Activated CD4-positive, alpha-beta T cell treated with anti-CD3 and anti-CD28 coated beads, Interleukin-2, amount 50 U/mL, for 4 hours (primary cell): ENCODE results near the gene KCNE5.
"Not testable (repeated sequence)": the region's sequence is repeated elsewhere in the genome, so short reads cannot be mapped to it uniquely, and the experiment has no call there.

Experiments used
- DNase-seq, 2 experiments: peaks; one replicate each; pipeline ENCODE4 v3.0.0-alpha.2; 2020

KCNE5 gene

DNA sequence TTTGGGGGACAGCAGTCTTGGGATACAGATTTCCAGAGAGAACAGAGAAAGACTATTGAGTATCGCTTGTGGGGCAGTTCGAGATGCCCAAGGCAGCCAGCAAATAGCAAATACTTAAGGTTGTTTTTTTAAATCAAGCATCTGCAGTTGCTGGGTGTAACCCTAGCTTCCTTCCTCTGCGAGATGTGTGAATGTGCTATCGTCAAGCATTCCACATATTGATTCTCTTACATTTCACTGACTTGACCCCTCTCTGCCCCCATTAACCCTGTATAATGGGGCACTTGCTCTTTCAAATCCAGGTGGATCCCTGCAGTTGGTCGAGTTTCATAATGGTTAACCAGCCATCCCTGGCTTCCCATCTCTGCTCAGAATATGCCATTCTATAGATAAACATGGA lies 23.5 kb downstream of the KCNE5 start:
- no peak for DNase-seq

DNA sequence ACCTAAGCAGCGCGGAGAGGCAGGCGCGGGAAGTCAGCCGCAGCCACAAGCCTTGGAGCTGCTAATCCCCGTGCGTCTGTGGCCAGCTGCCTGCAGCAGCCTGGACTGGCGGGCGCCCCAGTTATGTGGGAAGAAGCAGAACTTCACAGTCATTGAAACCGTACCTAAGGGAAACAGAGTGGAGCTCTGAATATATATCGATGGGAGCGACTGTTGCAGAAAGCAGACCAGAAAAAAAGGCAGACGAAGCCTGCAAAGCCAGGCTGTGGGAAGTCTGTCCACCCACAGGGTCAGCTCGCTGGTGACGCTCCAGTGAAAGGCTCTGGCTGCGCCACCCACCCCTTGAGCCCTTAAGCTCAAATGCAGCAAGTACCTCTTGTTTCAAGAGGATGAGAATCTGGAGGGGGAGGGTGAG lies 24.7 kb downstream of the KCNE5 start:
- no peak for DNase-seq

DNA sequence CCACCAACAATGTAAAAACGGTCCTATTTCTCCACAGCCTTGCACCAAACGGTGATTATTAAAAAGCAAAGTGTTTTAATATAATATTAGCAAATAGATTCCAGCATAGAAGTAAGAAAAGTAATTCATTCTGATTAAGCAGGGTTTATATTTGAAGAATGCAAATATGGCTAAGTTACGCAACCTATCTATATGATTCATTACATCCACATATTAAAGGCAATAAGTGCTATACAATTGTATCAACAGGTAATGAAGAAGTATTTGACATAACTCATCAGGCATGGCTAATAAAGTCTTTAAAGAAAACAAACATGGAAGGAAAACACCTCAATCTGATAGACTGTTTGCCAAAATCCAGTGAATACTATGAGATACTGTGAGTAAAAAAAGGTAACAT lies 29.0 kb downstream of the KCNE5 start:
- no peak for DNase-seq

DNA sequence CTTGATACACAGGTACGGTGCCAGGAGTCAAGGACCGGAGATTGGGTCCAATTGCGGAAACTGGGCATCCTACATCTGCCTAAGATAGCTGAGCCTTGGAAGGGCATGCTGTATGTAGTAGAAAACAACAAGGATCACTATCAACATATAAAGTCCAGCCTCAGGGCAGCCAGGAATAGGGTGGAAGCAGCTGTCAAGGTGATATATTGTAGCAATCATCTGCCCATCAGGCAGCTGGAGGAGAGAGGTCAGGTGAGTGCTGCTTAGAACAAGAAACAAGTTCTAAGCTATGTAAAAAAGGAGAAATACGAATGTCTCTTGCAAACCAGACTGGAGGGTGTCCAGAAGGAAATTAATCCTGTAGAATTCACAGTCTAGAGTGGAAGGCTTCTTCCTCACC lies 34.8 kb downstream of the KCNE5 start:
- no peak for DNase-seq

DNA sequence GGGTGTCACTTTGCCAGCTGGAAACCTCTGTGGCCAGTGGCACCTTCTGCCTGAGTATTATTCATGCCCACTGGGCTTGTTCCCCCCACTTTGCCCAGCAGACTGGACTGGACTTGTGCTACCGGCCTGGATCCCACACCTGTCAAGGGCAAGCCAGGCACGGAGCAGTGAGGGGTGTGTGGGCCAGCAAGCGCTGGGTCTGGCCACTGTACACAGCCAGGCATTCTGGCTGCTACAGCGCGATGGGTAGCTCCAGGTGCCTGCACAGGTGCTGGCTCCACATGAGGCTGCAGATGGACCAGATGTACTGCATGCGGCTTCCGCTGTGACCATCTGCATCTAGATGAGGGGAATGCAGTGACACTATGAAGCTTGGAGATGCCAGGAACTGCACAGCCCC lies 39.5 kb downstream of the KCNE5 start:
- no peak for DNase-seq

DNA sequence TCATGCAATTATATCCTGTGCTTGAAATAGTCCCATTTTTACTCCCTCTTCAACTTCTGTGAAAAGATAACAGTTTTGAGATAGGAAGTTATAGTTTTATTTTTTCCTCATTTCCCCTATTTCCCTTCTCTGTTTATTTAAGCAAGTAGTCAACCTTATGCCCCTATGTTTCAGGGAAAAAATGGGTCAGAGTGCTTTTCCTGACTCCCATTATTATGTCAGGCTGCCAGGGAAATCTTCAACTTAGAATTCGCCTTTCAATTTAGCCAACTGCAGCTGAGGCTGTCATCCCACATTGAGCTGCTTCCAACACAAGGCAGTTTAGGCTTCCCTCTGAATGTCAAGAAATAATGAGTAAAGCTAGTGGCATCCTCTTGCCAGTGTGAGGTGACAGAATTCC lies 46.1 kb downstream of the KCNE5 start:
- no peak for DNase-seq

DNA sequence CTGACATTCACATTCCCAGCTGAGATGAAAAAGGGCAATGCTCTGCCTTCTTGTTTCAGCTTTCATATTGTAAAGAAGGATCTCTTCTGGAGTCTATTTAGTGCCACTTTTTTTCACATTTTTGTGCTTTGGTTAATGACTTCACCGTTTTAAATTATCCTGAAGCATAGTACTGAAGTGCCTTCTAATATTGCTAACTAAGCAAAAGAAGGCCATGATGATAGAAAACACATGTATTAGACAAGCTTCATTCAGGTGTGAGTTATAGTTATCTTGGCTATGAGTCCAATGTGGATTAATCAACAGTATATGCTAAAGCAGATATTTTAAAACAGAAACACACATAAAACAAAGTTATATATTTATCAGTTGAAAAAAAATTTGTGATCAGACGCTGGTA lies 47.9 kb downstream of the KCNE5 start:
- no peak for DNase-seq

DNA sequence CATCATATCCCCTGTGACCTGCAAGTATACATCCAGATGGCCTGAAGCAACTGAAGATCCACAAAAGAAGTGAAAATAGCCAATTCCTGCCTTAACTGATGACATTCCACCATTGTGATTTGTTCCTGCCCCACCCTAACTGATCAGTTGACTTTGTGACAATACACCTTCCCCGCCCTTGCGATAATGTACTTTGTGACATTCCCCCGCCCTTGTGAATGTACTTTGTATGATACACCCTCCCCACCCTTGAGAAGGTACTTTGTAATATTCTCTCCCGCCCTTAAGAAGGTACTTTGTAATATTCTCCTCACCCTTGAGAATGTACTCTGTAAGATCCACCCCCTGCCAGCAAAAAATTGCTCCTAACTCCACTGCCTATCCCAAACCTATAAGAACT lies 48.9 kb downstream of the KCNE5 start:
- not testable (repeated sequence) for DNase-seq
